ENCODE data around the gene MMEL1. TPM values are rescaled to one million over a fixed set of nuclear protein-coding genes. Genes with fewer than 3 reads are reported as not detected.

MMEL1 gene
- total and polyA plus RNA-seq, 2 of the 13 experiments (the other 11 are each of a cell fraction or from before 2014, with no cell fraction given): 0.48 TPM; not detected in 1

DNA sequence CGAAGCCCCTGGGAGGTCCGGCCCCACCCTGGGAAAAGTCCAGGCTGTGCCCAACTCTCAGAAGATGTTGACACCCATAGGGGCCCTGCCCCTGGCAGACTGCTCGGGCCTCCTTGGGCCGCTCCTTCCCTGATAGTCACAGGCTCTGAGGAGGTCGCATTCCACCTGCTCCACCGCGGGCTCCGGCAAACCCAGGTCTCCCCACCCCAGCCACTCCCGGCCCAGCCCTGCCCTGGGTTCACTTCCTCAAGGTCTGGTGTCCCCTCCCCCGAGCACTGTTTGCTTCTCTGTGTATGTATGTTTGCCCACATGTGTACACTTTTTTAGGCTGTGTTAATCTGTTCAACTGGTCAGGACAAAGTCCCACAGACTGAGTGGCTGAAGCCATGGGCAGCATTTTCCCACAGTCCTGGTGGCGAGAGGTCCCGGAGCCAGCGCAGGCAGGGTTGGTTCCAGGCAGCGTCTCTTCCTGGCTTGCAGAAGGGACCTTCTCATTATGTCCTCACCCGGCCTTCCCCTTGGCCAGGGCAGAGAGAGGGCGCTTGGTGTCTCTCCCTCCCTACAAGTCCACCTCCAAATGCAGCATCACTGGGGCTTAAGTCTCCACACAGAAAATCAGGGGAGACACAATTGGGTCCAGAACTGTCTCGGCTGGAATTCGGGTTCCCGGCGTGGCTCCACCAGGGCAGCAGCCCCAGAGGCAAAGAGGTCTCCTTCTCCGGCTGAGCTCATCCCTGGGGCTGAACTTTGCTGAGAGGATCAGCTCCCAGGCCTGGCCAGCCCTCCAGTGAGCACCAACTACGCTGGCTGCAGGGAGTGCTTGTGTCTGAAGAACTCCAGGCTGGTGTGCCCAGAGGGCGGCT, 56.8 kb downstream of the MMEL1 start (continued):
- TF ChIP-seq, protein P1, sequence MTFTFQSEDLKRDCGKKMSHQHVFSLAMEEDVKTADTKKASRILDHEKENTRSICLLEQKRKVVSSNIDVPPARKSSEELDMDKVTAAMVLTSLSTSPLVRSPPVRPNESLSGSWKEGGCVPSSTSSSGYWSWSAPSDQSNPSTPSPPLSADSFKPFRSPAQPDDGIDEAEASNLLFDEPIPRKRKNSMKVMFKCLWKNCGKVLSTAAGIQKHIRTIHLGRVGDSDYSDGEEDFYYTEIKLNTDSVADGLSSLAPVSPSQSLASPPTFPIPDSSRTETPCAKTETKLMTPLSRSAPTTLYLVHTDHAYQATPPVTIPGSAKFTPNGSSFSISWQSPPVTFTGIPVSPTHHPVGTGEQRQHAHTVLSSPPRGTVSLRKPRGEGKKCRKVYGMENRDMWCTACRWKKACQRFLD (CRISPR knock-in tag; IDR thresholded peaks at IDR 0.05; ENCODE audit: borderline replicate concordance): no peak
- TF ChIP-seq ZNF749 (CRISPR knock-in tag; IDR thresholded peaks at IDR 0.05; ENCODE audit: borderline replicate concordance) (no peak), RXRA (CRISPR knock-in tag; IDR thresholded peaks at IDR 0.05) (peak; percentile 32; the same call in 1 of the 2 replicates), HNF4G (IDR thresholded peaks at IDR 0.05; ENCODE audit: borderline replicate concordance, low read depth, low read length) (peak; percentile 68), HNF4G (CRISPR knock-in tag; IDR thresholded peaks at IDR 0.05; ENCODE audit: borderline replicate concordance, low read depth) (peak; percentile 89), ZNF605 (CRISPR knock-in tag; IDR thresholded peaks at IDR 0.05) (peak; percentile 57; the same call in 1 of the 2 replicates), ISL2 (CRISPR knock-in tag; IDR thresholded peaks at IDR 0.05) (peak; percentile 16; the same call in 1 of the 2 replicates), MIER3 (CRISPR knock-in tag; IDR thresholded peaks at IDR 0.05; ENCODE audit: borderline replicate concordance) (peak; percentile 72; the same call in 1 of the 2 replicates), ZNF451 (CRISPR knock-in tag; IDR thresholded peaks at IDR 0.05) (no peak), ZNF720 (CRISPR knock-in tag; IDR thresholded peaks at IDR 0.05) (no peak), TBX2 (CRISPR knock-in tag; IDR thresholded peaks at IDR 0.05; ENCODE audit: borderline replicate concordance) (peak; percentile 80), SOX5 (CRISPR knock-in tag; IDR thresholded peaks at IDR 0.05; ENCODE audit: borderline replicate concordance) (peak; percentile 73; the same call in 1 of the 2 replicates), ZNF143 (CRISPR knock-in tag; IDR thresholded peaks at IDR 0.05) (no peak)
- TF ChIP-seq, protein P2, sequence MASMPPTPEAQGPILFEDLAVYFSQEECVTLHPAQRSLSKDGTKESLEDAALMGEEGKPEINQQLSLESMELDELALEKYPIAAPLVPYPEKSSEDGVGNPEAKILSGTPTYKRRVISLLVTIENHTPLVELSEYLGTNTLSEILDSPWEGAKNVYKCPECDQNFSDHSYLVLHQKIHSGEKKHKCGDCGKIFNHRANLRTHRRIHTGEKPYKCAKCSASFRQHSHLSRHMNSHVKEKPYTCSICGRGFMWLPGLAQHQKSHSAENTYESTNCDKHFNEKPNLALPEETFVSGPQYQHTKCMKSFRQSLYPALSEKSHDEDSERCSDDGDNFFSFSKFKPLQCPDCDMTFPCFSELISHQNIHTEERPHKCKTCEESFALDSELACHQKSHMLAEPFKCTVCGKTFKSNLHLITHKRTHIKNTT (CRISPR knock-in tag; IDR thresholded peaks at IDR 0.05): no peak
- TF ChIP-seq, protein P3, sequence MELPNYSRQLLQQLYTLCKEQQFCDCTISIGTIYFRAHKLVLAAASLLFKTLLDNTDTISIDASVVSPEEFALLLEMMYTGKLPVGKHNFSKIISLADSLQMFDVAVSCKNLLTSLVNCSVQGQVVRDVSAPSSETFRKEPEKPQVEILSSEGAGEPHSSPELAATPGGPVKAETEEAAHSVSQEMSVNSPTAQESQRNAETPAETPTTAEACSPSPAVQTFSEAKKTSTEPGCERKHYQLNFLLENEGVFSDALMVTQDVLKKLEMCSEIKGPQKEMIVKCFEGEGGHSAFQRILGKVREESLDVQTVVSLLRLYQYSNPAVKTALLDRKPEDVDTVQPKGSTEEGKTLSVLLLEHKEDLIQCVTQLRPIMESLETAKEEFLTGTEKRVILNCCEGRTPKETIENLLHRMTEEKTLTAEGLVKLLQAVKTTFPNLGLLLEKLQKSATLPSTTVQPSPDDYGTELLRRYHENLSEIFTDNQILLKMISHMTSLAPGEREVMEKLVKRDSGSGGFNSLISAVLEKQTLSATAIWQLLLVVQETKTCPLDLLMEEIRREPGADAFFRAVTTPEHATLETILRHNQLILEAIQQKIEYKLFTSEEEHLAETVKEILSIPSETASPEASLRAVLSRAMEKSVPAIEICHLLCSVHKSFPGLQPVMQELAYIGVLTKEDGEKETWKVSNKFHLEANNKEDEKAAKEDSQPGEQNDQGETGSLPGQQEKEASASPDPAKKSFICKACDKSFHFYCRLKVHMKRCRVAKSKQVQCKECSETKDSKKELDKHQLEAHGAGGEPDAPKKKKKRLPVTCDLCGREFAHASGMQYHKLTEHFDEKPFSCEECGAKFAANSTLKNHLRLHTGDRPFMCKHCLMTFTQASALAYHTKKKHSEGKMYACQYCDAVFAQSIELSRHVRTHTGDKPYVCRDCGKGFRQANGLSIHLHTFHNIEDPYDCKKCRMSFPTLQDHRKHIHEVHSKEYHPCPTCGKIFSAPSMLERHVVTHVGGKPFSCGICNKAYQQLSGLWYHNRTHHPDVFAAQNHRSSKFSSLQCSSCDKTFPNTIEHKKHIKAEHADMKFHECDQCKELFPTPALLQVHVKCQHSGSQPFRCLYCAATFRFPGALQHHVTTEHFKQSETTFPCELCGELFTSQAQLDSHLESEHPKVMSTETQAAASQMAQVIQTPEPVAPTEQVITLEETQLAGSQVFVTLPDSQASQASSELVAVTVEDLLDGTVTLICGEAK (IDR thresholded peaks at IDR 0.05): no peak
- TF ChIP-seq, protein P3 (CRISPR knock-in tag; IDR thresholded peaks at IDR 0.05): peak; percentile 71; the same call in 1 of the 2 replicates

All from HepG2 (cell line).